IMR-90 (cell line): Measurements from ENCODE around the gene TSC2. TPM values are rescaled to one million over a fixed set of nuclear protein-coding genes. Genes with fewer than 3 reads are reported as not detected.

Source experiments
- ATAC-seq: fragments of 200-7000 bp; cut with Tn5 transposase; 2 replicates; pipeline ENCODE4 v1.9.1; 2020; ENCODE audit warnings: low read depth, mild to moderate bottlenecking, moderate library complexity
- BruUV-seq: library from RNA; stranded (reverse); fragments of 400-500 nt; replicated peaks from 2 replicates; lab custom pipeline; 2021; lab: Mats Ljungman, UMichigan
- CTCF ChIA-PET: fragments of 300-600 bp; formaldehyde crosslinking; extraction: SDS; loops from one replicate; lab custom pipeline; 2021; ENCODE audit warnings: antibody characterized with exemption; lab: Yijun Ruan, JAX
- POLR2A ChIA-PET: fragments of 300-600 bp; sonication (Branson Sonifier 250); formaldehyde crosslinking; loops from one replicate; lab custom pipeline; 2022; ENCODE audit warnings: antibody characterized with exemption; ENCODE audit not compliant: unreplicated experiment; lab: Charles Lee
- DNase-seq: peaks from one replicate; pipeline ENCODE4 v3.0.0; 2013
- H2AFZ ChIP-seq: replicated peaks from 2 replicates; pipeline ENCODE3; 2013; ENCODE audit warnings: low read length, mild to moderate bottlenecking; ENCODE audit not compliant: poor library complexity
- H2AK5ac ChIP-seq: 2 replicates; pipeline ENCODE4 v1.6.1; 2013; ENCODE audit warnings: low read depth, low read length, inconsistent platforms
- H2AK9ac ChIP-seq: replicated peaks from 2 replicates; pipeline ENCODE3; 2013; ENCODE audit warnings: mild to moderate bottlenecking, low read depth, low read length, moderate library complexity; ENCODE audit not compliant: poor library complexity
- H2BK120ac ChIP-seq: 2 replicates; pipeline ENCODE4 v1.6.1; 2013; ENCODE audit warnings: low read depth, low read length, inconsistent platforms
- H2BK15ac ChIP-seq: 3 replicates; pipeline ENCODE4 v1.6.1; 2013; ENCODE audit warnings: low read depth, low read length, inconsistent platforms
- H2BK20ac ChIP-seq: 2 replicates; pipeline ENCODE4 v1.6.1; 2013; ENCODE audit warnings: low read depth, mild to moderate bottlenecking, inconsistent platforms, low read length, moderate library complexity
- H2BK5ac ChIP-seq: 2 replicates; pipeline ENCODE4 v1.6.1; 2013; ENCODE audit warnings: mild to moderate bottlenecking, low read depth, low read length, inconsistent platforms; ENCODE audit not compliant: poor library complexity, severe bottlenecking
- H3K14ac ChIP-seq: replicated peaks from 2 replicates; pipeline ENCODE4 v1.6.1; 2013; ENCODE audit warnings: low read depth, low read length, inconsistent platforms
- H3K18ac ChIP-seq: 2 replicates; pipeline ENCODE4 v1.6.1; 2013; ENCODE audit warnings: low read depth, low read length, control low read depth
- H3K23ac ChIP-seq: 2 replicates; pipeline ENCODE4 v1.6.1; 2013; ENCODE audit warnings: low read depth, low read length, inconsistent platforms
- H3K27ac ChIP-seq: 2 replicates; pipeline ENCODE4 v1.5.1; 2013; ENCODE audit warnings: mild to moderate bottlenecking, control low read depth, low read length; ENCODE audit not compliant: insufficient read depth
- H3K27me3 ChIP-seq: 2 replicates; pipeline ENCODE4 v1.6.1; 2013; ENCODE audit warnings: low read length; ENCODE audit not compliant: control insufficient read depth, insufficient read depth
- H3K36me3 ChIP-seq: 2 replicates; pipeline ENCODE4 v1.6.1; 2013; ENCODE audit warnings: low read length, mixed read lengths; ENCODE audit not compliant: control insufficient read depth, insufficient read depth
- H3K4ac ChIP-seq: 2 replicates; pipeline ENCODE4 v1.6.1; 2013; ENCODE audit warnings: low read depth, low read length, inconsistent platforms
- H3K4me1 ChIP-seq: 2 replicates; pipeline ENCODE4 v1.6.1; 2013; ENCODE audit warnings: low read length, mixed read lengths; ENCODE audit not compliant: control insufficient read depth, insufficient read depth
- H3K4me2 ChIP-seq: 2 replicates; pipeline ENCODE4 v1.6.1; 2013; ENCODE audit warnings: low read depth, mild to moderate bottlenecking, control low read depth, low read length, moderate library complexity
- H3K4me3 ChIP-seq: 2 replicates; pipeline ENCODE4 v1.5.1; 2013; ENCODE audit warnings: low read depth, mild to moderate bottlenecking, control low read depth, low read length, moderate library complexity; ENCODE audit not compliant: insufficient read depth
- H3K56ac ChIP-seq: 2 replicates; pipeline ENCODE4 v1.6.1; 2013; ENCODE audit warnings: low read length, inconsistent platforms; ENCODE audit not compliant: insufficient read depth; ENCODE audit errors: extremely low read depth
- H3K79me1 ChIP-seq, 2 experiments: 2 replicates each; pipeline ENCODE4 v1.6.1; 2013; ENCODE audit warnings: low read length in 2 of 2, inconsistent platforms in 1 of 2, low read depth in 1 of 2
- H3K9ac ChIP-seq: 2 replicates; pipeline ENCODE4 v1.6.1; 2013; ENCODE audit warnings: low read depth, low read length, control low read depth
- H3K9me1 ChIP-seq: 2 replicates; pipeline ENCODE4 v1.6.1; 2013; ENCODE audit warnings: low read length, inconsistent platforms; ENCODE audit not compliant: insufficient read depth
- H3K9me3 ChIP-seq: 2 replicates; pipeline ENCODE4 v1.6.1; 2013; ENCODE audit warnings: low read length; ENCODE audit not compliant: control insufficient read depth, insufficient read depth
- H4K20me1 ChIP-seq: 2 replicates; pipeline ENCODE4 v1.6.1; 2013; ENCODE audit warnings: low read length, inconsistent platforms; ENCODE audit not compliant: insufficient read depth
- H4K5ac ChIP-seq: 2 replicates; pipeline ENCODE4 v1.6.1; 2013; ENCODE audit warnings: mild to moderate bottlenecking, low read depth, low read length, control low read depth
- H4K8ac ChIP-seq, 2 experiments: 2 replicates each; pipeline ENCODE4 v1.6.1; 2013; ENCODE audit warnings: low read depth in 2 of 2, low read length in 2 of 2, control low read depth in 1 of 2, inconsistent platforms in 1 of 2
- H4K91ac ChIP-seq: 2 replicates; pipeline ENCODE4 v1.6.1; 2013; ENCODE audit warnings: low read depth, low read length, inconsistent platforms; ENCODE audit not compliant: insufficient read depth
- BHLHE40 ChIP-seq: fragments of 150-350 bp; IDR thresholded peaks from 2 replicates; pipeline ENCODE4 v1.6.1; 2016; ENCODE audit warnings: mild to moderate bottlenecking, low read depth, low read length
- CEBPB ChIP-seq: IDR thresholded peaks from 2 replicates; pipeline ENCODE4 v1.6.1; 2012; ENCODE audit warnings: low read depth, low read length, improper control_type of control experiment
- CHD1 ChIP-seq: IDR thresholded peaks from 2 replicates; pipeline ENCODE4 v1.6.1; 2012; ENCODE audit warnings: low read depth, low read length, improper control_type of control experiment
- CTCF ChIP-seq: conservative IDR thresholded peaks from 2 replicates; pipeline ENCODE4 v1.5.1; 2012; ENCODE audit warnings: mild to moderate bottlenecking, low read depth, low read length, improper control_type of control experiment
- ELK1 ChIP-seq: fragments of 150-350 bp; IDR thresholded peaks from 2 replicates; pipeline ENCODE4 v1.6.1; 2016; ENCODE audit warnings: low read depth, mild to moderate bottlenecking, low read length, moderate library complexity, borderline replicate concordance
- FOS ChIP-seq: fragments of 150-350 bp; IDR thresholded peaks from 2 replicates; pipeline ENCODE4 v1.6.1; 2016; ENCODE audit warnings: low read depth, low read length
- MAFK ChIP-seq: IDR thresholded peaks from 2 replicates; pipeline ENCODE4 v1.6.1; 2012; ENCODE audit warnings: low read depth, low read length, improper control_type of control experiment
- MAZ ChIP-seq: IDR thresholded peaks from 2 replicates; pipeline ENCODE4 v1.6.1; 2012; ENCODE audit warnings: low read depth, mild to moderate bottlenecking, low read length, improper control_type of control experiment, moderate library complexity, borderline replicate concordance
- MXI1 ChIP-seq: IDR thresholded peaks from 2 replicates; pipeline ENCODE4 v1.6.1; 2012; ENCODE audit warnings: low read depth, mild to moderate bottlenecking, low read length, moderate library complexity, borderline replicate concordance
- NFE2L2 ChIP-seq: fragments of 150-350 bp; IDR thresholded peaks from 2 replicates; pipeline ENCODE4 v1.6.1; 2016; ENCODE audit warnings: low read depth, mild to moderate bottlenecking, low read length
- POLR2A ChIP-seq: IDR thresholded peaks from 2 replicates; pipeline ENCODE4 v1.6.1; 2012; ENCODE audit warnings: mild to moderate bottlenecking, low read depth, low read length
- RAD21 ChIP-seq: IDR thresholded peaks from 2 replicates; pipeline ENCODE4 v1.6.1; 2012; ENCODE audit warnings: low read length, improper control_type of control experiment
- RFX5 ChIP-seq: IDR thresholded peaks from 2 replicates; pipeline ENCODE4 v1.8.0; 2012; ENCODE audit warnings: low read depth, mild to moderate bottlenecking, low read length, moderate library complexity
- SMC3 ChIP-seq: fragments of 150-350 bp; IDR thresholded peaks from 2 replicates; pipeline ENCODE4 v1.6.1; 2016; ENCODE audit warnings: low read depth, mild to moderate bottlenecking, antibody characterized with exemption, low read length, moderate library complexity
- USF2 ChIP-seq: fragments of 150-350 bp; IDR thresholded peaks from 2 replicates; pipeline ENCODE4 v1.6.1; 2017; ENCODE audit warnings: mild to moderate bottlenecking, antibody characterized with exemption, low read length, low read depth
- WGBS, 2 experiments: methylation state at CpG; one replicate each; pipeline versions ENCODE4 v1.1.5 to v1.1.7; 2013; ENCODE audit warnings: missing lambda C conversion rate in 2 of 2; ENCODE audit not compliant: insufficient read length in 1 of 2; ENCODE audit errors: extremely low coverage in 2 of 2; 5-methylcytosine and 5-hydroxymethylcytosine counted together
- dilution Hi-C: fragments of 300-500 bp; cut with HindIII; formaldehyde crosslinking; loops from one replicate; pipeline ENCODE4 v1.14.3; 2018; ENCODE audit warnings: low sequenced_read_pairs; ENCODE audit not compliant: unreplicated experiment
- in situ Hi-C: fragments of 300-500 bp; cut with MboI; formaldehyde crosslinking; loops from 3 replicates; pipeline ENCODE4 v1.14.3; 2019; ENCODE audit warnings: low sequenced_read_pairs, inconsistent platforms, mixed read lengths
- intact Hi-C: fragments of 100-400 bp; cut with micrococcal nuclease; formaldehyde crosslinking; loops from 2 replicates; pipeline ENCODE4 v1.10.0; 2022
- polyA plus RNA-seq, 3 experiments: library from polyadenylated mRNA; depleted of rRNA; stranded (reverse); fragments of >200 nt; gene quantifications; 2 replicates each; pipeline ENCODE4 v1.2.3, GENCODE V29; 2012; ENCODE audit warnings: low replicate concordance in 1 of 3
- total RNA-seq: library from RNA; depleted of rRNA; stranded (reverse); fragments of >200 nt; gene quantifications from 2 replicates; pipeline ENCODE4 v1.2.3, GENCODE V29; 2012

The TSC2 gene
- total and polyA plus RNA-seq, 2 of the 4 experiments (the other 2 are of a cell fraction): 31.4 to 88.6 TPM

GRCh38 chr16:2071454-2072202 lies 23.8 kb downstream of the TSC2 start:
- H2BK20ac ChIP-seq: no peak overlapping the region
- no peak overlapping the region for H3K23ac ChIP-seq
- POLR2A ChIA-PET: no interaction called here
- no peak overlapping the region for H3K9ac ChIP-seq
- CTCF ChIA-PET: no interaction called here
- dilution Hi-C loops (no loop called here), in situ Hi-C loops (no loop called here), intact Hi-C loops (no loop called here)
- no peak overlapping the region for H3K4me3 ChIP-seq
- H3K14ac ChIP-seq: no peak overlapping the region
- no peak overlapping the region for H3K18ac ChIP-seq
- no peaks in the 10 kb centered on the region for H3K27me3 ChIP-seq
- no peak overlapping the region for H3K27ac ChIP-seq
- no peak overlapping the region for H4K91ac ChIP-seq
- peak overlapping the region; percentile 1 for H2AK9ac ChIP-seq
- H2AK5ac ChIP-seq: no peak overlapping the region
- H2BK5ac ChIP-seq: no peak overlapping the region
- H4K20me1 ChIP-seq: no peaks in the 10 kb centered on the region; the same call in 1 of the 2 replicates
- DNase-seq: no peak
- H4K5ac ChIP-seq: no peak overlapping the region
- H3K4ac ChIP-seq: no peak overlapping the region
- H3K56ac ChIP-seq: no peak overlapping the region
- BruUV-seq: no TSS peak
- H2BK15ac ChIP-seq: no peak overlapping the region
- no peak overlapping the region for H4K8ac ChIP-seq
- 0 out of 2 replicates have a peak, but pooled peaks cover 2% of the 10 kb centered on the region for H3K9me1 ChIP-seq
- H3K36me3 ChIP-seq: peaks cover 62% of the 10 kb centered on the region
- no peak overlapping the region for H2BK120ac ChIP-seq
- 90% methylated on average over 12 of the region's 34 CpGs; no CpG with 5 or more reads in 1 of the 2 experiments for WGBS, 2 experiments
- peak overlapping the region; percentile 17 for H2AFZ ChIP-seq
- H3K4me2 ChIP-seq: no peak overlapping the region
- H3K9me3 ChIP-seq: no peaks in the 10 kb centered on the region
- no peaks in the 10 kb centered on the region; a peak in 2 of 4 replicates for H3K79me1 ChIP-seq
- no peaks in the 10 kb centered on the region for H3K4me1 ChIP-seq
- no peak; the same call in 1 of the 2 replicates for ATAC-seq
- TF ChIP-seq FOS (no peak), MAFK (no peak), POLR2A (no peak), SMC3 (no peak), RAD21 (no peak), NFE2L2 (no peak), CEBPB (no peak), MXI1 (no peak), USF2 (no peak), CHD1 (no peak), MAZ (no peak), BHLHE40 (no peak), CTCF (no peak), ELK1 (no peak), RFX5 (no peak)
